DMS53 treated with DMSO at 0.1 percent for 48 hours (cell line): Measurements from ENCODE around the gene CSF3.

ENCODE experiments used
- DNase-seq: peaks from one replicate; lab custom pipeline; 2025; ENCODE audit not compliant: unreplicated experiment; lab: John Stamatoyannopoulos, UW

The CSF3 gene

GRCh38 chr17:40015005-40015997, at the start of gene CSF3:
Gene CSF3, plus strand, starts transcription at chr17:40015440. Its CDS starts 35 bp downstream, at chr17:40015475.
- DNase-seq, result peak; percentile 21

GRCh38 chr17:39966771-39967170, 48.5 kb upstream of the CSF3 start:
- DNase-seq, result no peak

GRCh38 chr17:39968761-39969160, 46.5 kb upstream of the CSF3 start:
- DNase-seq, result no peak

GRCh38 chr17:39969375-39969774, 45.9 kb upstream of the CSF3 start:
- DNase-seq, result no peak

GRCh38 chr17:39970157-39970692, 45.0 kb upstream of the CSF3 start:
- DNase-seq, result no peak

- no peak for DNase-seq
Measured at GRCh38 chr17:39971076-39971603, 44.1 kb upstream of the CSF3 start.

- DNase-seq, result no peak
Measured at GRCh38 chr17:39972271-39972670, 43.0 kb upstream of the CSF3 start.

GRCh38 chr17:39973496-39973895, 41.7 kb upstream of the CSF3 start:
- DNase-seq, result no peak

- DNase-seq, result no peak
Measured at GRCh38 chr17:39974433-39974832, 40.8 kb upstream of the CSF3 start.

GRCh38 chr17:39975801-39976200, 39.4 kb upstream of the CSF3 start:
- DNase-seq, result no peak

- DNase-seq, result no peak
Measured at GRCh38 chr17:39979016-39979670, 36.1 kb upstream of the CSF3 start.

- no peak for DNase-seq
Measured at GRCh38 chr17:39979893-39980350, 35.3 kb upstream of the CSF3 start.

- DNase-seq, result peak; percentile 92
Measured at GRCh38 chr17:39980351-39981206, 34.7 kb upstream of the CSF3 start, which contains the start of gene PSMD3. Gene PSMD3, plus strand, starts transcription at chr17:39980807. Its CDS starts 164 bp downstream, at chr17:39980971.

GRCh38 chr17:39981207-39981741, 34.0 kb upstream of the CSF3 start:
- DNase-seq, result no peak

GRCh38 chr17:39981766-39982375, 33.4 kb upstream of the CSF3 start:
- no peak for DNase-seq

GRCh38 chr17:39988206-39988810, 26.9 kb upstream of the CSF3 start:
- DNase-seq, result no peak

GRCh38 chr17:39994448-39994847, 20.8 kb upstream of the CSF3 start:
- no peak for DNase-seq

- DNase-seq, result no peak
Measured at GRCh38 chr17:39995438-39995837, 19.8 kb upstream of the CSF3 start.

GRCh38 chr17:39996162-39996561, 19.1 kb upstream of the CSF3 start:
- DNase-seq, result no peak
